Measurements from ENCODE around the gene HCRTR1.

The HCRTR1 gene

GRCh38 chr1:31628931-31629556, 11.6 kb downstream of the HCRTR1 start:
- DNase-seq (ENCODE audit: low read depth in 2 of 2) = no peak
- no peak overlapping the region for H3K4me3 ChIP-seq (replicated peaks in 1 of 2; ENCODE audit: low read depth in 2 of 2, low read length in 2 of 2)
- TF ChIP-seq, protein P1, sequence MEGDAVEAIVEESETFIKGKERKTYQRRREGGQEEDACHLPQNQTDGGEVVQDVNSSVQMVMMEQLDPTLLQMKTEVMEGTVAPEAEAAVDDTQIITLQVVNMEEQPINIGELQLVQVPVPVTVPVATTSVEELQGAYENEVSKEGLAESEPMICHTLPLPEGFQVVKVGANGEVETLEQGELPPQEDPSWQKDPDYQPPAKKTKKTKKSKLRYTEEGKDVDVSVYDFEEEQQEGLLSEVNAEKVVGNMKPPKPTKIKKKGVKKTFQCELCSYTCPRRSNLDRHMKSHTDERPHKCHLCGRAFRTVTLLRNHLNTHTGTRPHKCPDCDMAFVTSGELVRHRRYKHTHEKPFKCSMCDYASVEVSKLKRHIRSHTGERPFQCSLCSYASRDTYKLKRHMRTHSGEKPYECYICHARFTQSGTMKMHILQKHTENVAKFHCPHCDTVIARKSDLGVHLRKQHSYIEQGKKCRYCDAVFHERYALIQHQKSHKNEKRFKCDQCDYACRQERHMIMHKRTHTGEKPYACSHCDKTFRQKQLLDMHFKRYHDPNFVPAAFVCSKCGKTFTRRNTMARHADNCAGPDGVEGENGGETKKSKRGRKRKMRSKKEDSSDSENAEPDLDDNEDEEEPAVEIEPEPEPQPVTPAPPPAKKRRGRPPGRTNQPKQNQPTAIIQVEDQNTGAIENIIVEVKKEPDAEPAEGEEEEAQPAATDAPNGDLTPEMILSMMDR (IDR thresholded peaks at IDR 0.05; ENCODE audit: low read depth, low read length) = no peak

- no peak for DNase-seq (ENCODE audit: low read depth in 2 of 2)
- TF ChIP-seq, protein P1 (IDR thresholded peaks at IDR 0.05; ENCODE audit: low read depth, low read length) = no peak
- H3K4me3 ChIP-seq (replicated peaks in 1 of 2; ENCODE audit: low read depth in 2 of 2, low read length in 2 of 2) = no peak overlapping the region
Measured at GRCh38 chr1:31632649-31633048, 15.2 kb downstream of the HCRTR1 start.

DNA sequence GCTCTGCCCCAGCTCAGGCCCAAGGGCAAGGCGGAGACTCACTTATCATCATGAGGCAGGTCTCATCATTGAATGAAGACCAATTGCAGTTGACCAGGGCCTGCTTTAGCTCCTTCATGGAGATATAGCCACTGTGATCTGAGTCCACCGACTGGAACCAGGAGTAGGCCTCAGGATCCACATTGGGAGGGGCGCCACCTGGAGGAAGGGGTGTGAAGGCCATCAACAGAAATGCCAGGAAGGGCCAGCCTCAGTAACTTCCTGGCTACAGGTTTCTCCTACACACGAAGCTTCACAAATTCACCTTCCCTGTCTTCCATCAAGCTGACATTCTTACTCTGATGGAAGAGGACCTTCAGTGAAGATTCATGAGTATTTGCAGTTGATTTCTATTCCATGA, 15.6 kb downstream of the HCRTR1 start:
- no peak overlapping the region for H3K4me3 ChIP-seq (replicated peaks in 1 of 2; ENCODE audit: low read depth in 2 of 2, low read length in 2 of 2)
- TF ChIP-seq, protein P1 (IDR thresholded peaks at IDR 0.05; ENCODE audit: low read depth, low read length) = peak; percentile 67
- peak in 1 of 2 donors; percentile 22 for DNase-seq (ENCODE audit: low read depth in 2 of 2)

DNA sequence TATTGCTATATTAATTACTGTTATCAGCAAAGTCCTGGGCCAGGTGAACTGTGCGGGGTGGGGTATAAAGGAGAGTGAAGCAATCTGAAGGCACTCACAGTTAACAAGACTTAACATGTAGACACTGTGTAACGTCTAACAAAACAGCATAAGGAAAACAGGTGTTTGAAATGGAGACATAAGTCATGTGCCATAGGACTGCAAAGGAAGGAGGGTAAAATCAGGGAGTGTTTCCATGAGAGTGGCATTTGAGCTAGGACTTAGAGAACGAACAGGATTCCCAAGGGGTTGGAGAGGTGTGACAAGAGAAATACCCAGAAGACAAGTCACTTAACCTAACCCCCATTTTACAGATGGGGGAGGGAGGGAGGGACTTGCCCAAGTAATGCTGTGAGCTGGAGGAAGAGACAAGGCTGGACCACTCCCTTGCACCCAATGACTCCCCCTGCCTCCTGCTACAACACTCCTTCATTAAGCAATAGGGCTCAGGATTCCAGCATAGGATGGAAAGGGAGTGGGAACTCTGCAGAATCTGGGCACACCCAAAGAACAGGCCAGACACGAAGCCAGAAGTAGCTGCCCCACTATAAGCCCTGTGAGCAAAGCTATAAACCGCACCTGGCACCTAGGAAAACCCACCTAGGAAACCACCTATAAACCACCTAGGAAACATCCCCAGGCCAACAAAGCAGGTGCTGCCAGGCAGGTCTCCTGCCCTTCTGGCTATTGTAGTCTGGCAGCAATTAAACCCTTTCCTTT, 20.6 kb downstream of the HCRTR1 start:
- TF ChIP-seq, protein P1 (IDR thresholded peaks at IDR 0.05; ENCODE audit: low read depth, low read length) = no peak
- no peak for DNase-seq (ENCODE audit: low read depth in 2 of 2)
- H3K4me3 ChIP-seq (replicated peaks in 1 of 2; ENCODE audit: low read depth in 2 of 2, low read length in 2 of 2) = no peak overlapping the region

DNA sequence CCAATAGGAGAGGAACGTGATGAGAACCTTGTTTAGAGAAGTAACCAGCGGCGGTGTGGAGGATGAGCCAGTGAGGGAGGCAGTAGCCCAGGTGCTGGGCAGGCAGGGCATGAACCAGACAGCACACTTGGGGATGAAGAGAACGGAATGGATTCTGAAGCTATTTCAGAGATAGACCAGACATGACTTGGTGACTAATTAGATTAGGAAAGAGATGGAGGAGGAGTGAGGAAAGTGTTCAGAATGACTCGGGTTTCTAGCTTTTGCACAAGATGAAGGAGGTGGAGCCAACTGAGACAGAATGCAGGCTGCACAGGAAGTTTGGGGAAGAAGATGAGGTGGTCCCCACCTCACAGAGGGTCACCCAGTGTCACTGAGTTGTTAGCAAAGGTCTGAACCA, 22.1 kb downstream of the HCRTR1 start:
- TF ChIP-seq, protein P1 (IDR thresholded peaks at IDR 0.05; ENCODE audit: low read depth, low read length) = no peak
- peak; percentile 61 to 86 for DNase-seq (ENCODE audit: low read depth in 2 of 2)
- H3K4me3 ChIP-seq (replicated peaks in 1 of 2; ENCODE audit: low read depth in 2 of 2, low read length in 2 of 2) = no peak overlapping the region

- TF ChIP-seq, protein P1 (IDR thresholded peaks at IDR 0.05; ENCODE audit: low read depth, low read length) = no peak
- no peak overlapping the region for H3K4me3 ChIP-seq (replicated peaks in 1 of 2; ENCODE audit: low read depth in 2 of 2, low read length in 2 of 2)
- DNase-seq (ENCODE audit: low read depth in 2 of 2) = no peak
Measured at GRCh38 chr1:31640179-31640578, 22.7 kb downstream of the HCRTR1 start.
